NCI-H1436 (cell line): ENCODE data around the gene KANSL1.

ENCODE experiments used
- DNase-seq: peaks from one replicate; lab custom pipeline; 2025; lab: John Stamatoyannopoulos, UW

KANSL1 gene

DNA sequence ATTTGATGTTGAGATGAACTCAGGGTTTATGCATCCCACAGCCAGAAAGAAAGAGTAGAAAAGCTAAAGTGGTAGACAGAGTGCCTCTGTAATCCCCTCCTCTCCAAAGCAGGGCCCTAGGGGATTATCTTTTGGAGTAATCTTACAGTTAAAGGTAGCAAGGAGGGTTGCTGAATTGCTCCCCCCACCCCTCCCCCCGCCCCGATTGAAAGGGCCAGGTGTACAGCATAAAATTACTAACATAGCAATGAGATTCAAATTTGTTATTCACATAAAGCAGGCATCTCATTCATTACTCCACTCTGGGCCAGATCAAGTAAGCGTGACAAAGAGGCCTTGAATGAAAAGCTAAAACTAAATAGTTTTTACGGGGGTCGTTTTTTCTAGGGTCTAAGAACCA is 121.4 kb downstream of the KANSL1 start:
- peak; percentile 88 for DNase-seq

DNA sequence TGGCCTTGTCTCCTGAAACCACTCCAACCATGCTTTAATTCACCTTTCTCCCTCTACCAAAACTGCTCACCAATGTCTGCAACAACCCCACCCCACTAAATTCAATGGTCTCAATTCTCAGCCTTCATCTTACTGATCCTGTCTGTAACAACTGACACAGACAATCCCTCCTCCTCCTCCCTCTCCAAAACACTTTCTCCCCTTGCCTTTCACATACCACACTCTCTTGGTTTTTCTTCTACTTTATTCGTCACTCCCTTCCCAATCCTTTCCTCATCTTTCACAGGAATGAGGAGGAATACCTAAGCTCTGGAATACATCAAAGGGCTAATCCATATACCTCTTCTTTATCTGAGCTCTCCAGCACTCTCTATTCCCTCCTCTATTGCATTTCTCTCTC is 128.8 kb downstream of the KANSL1 start:
- no peak for DNase-seq

DNA sequence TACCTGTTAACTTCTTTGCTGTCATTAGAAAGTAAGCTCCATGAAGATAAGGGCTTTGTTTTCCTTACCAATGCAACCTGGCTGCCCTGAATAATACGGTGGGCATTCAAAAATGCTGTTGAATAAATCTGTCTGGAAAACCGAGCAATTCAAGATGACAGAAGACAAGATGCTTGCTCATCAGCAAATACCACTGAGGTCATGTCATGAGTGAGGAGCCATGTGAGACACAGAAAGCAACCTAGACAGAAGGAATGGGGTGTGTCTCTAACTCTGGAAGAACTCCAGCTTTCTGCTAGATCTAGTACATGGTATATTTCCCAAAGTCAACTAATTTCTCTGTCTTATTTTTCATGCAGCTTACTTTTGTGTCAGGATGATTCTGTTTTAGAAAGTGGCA is 130.0 kb downstream of the KANSL1 start:
- DNase-seq, result no peak

DNA sequence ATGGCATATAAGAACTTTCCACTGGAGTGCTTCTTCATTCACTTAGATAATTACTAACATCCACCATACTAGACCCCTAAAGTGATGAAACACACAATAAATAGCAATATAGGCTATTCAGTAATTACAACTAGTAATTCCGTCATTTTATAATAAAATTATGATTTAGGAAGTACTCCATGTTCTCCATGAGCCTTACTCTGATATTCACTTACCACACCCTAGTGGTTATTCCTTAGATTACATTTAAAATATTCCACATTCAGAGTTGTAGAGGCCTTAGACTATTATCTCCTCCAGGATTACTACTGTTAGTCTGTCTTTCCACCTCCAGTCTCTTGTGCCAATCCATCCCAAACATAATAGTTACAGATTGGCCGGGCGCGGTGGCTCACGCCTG is 131.8 kb downstream of the KANSL1 start:
- DNase-seq, result no peak

DNA sequence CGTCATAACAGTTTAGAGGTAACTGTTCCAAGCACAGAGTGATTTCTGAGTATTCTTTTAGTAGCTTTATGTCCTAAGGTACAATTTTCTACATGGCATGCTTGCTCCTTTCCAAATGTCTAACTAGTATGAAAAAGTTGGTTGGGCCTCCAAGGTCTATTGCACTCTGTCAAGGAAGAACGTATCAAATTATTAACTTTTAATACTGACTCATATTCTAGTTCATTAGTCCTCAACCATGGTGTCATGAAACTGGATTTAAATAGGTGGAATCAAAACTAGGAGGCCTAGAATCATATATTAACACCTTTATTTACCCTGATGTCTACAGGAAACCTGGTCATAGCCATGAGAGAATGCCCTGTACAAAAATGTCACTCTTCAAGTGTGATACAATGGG is 132.8 kb downstream of the KANSL1 start:
- no peak for DNase-seq

DNA sequence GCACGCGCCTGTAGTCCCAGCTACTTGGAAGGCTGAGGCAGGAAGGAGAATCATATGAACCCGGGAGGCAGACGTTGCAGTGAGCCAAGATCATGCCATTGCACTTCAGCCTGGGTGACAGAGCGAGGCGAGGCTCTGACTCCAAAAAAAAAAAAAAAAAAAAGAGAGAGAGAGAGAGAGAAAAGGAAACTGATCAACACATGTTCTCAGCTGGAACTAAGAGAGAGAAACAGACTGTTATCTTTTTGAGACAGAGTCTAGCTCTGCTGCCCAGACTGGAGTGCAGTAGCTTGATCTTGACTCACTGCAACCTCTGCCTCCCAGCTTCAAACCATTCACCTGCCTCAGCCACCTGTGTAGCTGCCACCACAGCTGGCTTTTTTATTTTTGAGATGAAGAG is 133.7 kb downstream of the KANSL1 start:
- DNase-seq, result no peak

DNA sequence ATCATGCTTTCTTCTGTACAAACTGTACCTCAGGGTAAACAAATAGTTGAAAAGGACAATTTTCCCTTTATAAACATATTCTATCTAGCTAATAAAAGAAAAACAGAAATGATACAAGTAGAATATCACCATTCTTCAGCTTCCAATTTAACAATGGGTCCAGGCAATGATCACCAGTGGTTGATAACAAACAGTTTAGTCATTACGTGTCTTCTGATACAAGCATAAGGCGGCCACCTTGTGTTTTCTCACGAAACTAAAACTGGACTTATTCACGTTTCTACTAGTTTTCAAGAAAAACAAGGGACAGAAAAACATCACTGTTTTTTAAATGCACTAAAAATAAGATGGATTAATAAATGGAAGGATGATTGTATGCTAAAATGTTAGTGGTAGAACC is 135.9 kb downstream of the KANSL1 start:
- DNase-seq, result no peak

GRCh38 chr17:46056800-46057304 is 136.4 kb downstream of the KANSL1 start:
- DNase-seq, result no peak

DNA sequence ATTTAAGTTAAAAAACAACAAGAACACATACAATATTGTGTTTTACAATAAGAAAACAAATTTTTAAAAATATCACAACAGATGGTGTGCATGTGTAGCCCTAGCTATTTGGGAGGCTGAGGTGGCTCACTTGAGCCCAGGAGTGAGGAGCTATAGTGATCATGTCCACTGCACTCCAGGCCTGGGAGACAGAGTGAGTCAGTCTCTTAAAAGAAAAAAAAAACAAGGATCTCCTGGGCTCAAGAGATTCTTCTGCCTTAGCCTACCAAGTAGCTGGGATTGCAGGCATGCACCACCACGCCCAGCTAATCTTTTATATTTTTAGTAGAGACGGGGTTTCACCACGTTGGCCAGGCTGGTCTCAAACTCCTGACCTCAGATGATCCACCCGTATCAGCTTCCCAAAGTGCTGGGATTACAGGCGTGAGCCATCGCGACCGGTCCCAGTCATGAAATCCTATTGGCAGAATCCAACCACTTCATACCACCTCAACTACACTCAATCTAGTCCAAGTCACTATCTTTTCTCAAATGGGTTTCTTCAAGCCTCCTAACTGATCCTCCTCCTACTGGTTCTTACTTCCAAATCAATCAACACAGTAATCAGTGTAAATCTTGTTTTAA is 139.2 kb downstream of the KANSL1 start:
- no peak for DNase-seq

DNA sequence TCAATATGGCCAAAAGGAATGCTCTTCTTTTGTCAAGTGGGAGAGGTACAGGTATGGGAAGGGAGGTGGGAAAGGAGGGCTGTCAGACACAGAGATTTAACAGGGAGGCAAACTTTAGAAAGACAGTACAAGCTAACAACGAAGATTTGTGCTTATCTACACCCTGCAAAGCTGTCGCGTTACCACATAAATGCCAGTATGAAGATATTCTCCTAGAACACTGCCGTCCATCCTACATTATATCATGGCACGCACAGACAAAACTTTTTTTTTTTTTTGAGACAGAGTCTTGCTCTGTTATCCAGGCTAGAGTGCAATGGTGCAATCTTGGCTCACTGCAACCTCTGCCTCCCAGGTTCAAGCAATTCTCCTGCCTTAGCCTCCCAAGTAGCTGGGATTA is 143.6 kb downstream of the KANSL1 start:
- DNase-seq, result no peak

DNA sequence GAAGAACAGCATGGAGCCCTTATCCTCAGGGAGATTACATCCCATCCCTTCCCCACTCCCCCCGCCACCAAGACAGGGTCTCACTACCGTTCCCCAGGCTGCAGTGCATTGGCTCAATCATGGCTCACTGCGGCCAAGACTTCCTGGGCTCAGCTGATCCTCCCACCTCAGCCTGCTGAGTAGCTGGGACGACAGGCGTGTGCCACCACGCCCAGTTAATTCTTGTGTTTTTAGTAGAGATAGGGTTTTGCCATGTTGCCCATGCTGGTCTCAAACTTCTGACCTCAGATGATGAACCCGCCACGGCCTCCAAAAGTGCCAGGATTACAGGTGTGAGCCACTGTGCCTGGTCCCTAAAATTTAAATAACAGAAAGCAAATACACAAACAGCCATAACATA is 145.4 kb downstream of the KANSL1 start:
- no peak for DNase-seq

GRCh38 chr17:46047398-46047797 is 145.8 kb downstream of the KANSL1 start:
- no peak for DNase-seq

DNA sequence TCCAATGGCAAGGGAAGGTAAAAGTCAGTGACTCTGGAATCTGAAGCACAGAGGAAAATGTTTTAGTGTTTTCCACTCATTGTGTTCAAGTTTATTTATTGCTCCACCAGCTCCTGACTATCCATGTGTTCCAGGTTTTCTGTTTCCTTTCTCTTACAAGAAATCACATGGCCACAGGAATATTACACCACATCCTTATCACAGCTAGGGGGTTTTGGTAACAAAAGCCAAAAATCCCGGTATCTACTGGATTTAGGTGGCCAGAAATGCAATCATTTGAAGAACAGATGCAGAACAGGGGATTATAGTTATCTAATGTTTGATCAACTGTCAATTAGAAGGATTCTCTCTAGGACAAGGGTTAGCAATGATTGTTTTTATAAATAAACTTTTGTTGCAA is 146.3 kb downstream of the KANSL1 start:
- DNase-seq, result no peak

DNA sequence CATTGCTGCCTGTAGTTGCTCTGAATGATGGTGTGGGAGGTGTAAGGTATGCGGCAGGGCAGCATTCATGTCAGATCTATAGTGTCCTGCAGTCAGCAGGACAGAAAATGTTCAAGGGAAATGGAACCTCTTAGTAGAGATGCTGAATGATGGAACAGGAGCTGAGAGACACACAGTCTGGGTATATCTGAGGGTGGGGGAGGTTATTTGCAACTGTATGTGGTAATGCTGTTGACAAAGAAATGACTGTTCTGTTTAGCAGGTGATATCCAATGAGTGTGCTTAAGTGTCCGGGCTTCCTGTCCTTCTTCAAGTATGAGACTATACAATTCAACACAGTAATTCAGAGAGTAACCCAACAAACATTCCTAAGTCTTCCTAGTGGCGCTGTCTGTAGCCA is 147.6 kb downstream of the KANSL1 start:
- DNase-seq, result no peak

GRCh38 chr17:46044989-46045388 is 148.2 kb downstream of the KANSL1 start:
- no peak for DNase-seq

DNA sequence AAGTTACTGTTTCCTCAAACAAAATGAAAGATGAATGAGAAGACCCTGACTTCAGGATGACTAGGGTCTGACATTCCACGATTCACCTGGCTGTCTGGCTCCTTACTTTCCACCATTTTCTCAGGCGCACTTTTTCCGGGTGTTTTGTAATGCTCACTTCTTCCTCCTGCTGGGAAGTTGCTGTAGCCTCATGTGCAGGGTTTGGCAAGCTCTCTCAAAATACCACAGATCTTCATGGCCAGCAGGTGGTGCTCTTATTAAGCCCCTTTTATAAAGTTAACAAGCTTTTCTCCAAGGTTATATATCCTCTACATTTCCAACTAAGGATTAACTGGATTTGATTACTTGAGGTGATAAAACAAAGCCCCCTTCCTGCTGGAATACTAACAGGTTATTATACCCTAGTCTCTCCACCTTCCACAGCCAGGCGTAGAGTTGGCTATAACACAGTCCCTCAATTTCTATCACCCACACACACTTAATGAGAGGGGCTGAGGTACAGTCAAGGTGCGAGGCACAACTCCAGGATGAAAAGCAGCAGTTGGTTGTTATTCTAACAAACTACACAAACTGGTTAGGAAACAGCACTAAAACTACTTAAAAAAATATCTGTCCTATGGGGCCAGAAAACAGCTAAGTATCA is 148.8 kb downstream of the KANSL1 start:
- DNase-seq, result peak; percentile 71

DNA sequence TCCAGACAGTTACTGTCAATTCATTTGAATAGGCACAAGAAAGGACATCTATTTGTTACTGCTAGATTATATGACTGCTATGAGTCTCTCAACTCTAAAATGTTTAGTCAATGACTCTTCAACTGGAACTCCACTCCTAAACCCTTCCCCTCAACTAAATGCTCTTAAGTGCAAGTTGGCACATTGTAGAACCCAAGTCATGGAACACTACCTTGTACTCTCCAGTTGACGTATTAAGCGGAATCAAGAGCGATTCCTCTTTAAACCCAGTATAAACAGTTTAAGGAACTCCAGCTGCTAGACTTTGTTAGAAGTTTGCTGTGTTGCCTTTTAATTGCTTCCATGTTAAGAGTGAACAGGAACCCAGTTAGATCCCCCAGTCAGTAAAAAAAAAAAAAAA is 149.6 kb downstream of the KANSL1 start:
- DNase-seq, result no peak

- no peak for DNase-seq
Measured at GRCh38 chr17:46042925-46043324, 150.3 kb downstream of the KANSL1 start.

DNA sequence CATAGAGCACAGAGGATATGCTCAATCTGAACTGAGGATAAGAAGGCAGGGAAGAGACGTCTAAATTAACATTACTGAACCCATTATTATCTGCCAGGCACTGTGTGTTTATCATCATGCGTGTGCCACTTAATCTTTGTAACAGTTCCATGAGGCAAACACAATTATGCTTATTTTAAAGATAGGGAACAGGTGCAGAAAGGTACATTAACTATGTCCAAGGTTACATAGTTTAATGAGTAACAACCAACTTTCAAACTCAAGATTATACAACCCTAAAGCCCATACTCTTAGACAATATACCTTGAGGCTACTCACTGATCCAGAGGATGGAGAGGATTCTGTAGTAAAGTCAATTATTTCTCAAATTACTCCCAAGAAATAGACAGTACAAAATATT is 151.0 kb downstream of the KANSL1 start:
- DNase-seq, result no peak

GRCh38 chr17:46039592-46040186 is 153.5 kb downstream of the KANSL1 start:
- DNase-seq, result no peak

DNA sequence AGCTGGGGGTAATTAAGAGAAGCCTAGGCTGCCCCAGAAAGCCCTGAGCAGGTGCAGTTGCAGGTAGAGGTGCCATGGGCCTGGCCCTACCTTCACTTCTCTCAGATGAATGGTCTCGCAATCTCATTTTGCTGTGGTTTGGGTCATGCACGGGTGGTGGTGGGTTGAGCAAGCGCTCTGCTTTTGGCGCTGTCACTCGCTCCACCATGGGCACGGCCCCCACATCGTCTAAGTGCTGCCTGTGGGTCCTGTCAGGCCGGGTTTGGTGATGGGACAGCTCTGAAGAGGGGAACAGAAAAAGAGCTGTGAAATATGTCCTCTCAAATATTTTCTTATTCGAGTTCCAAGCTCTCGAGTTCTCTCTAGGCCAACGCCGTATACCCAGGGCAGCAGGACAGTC is 154.3 kb downstream of the KANSL1 start:
- DNase-seq, result no peak

DNA sequence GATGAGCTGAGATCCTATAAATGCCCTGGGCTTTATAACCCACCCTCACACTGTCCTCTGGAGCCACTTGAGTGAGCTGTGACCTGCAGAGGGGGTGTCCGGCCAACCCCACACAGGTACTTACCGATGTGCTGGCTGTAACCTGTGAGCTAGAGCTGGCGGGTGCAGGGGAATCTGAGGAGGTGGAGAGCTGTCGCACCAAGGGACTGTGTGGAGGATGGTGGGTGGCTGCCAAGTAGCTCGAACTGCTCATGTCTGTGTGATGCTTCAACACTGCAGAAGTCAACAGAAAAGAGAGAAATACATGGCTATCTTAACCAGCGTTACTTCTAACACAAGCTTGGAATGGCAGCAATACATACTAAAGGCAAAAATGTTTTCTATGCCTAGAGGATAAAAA is 154.8 kb downstream of the KANSL1 start:
- DNase-seq, result no peak

DNA sequence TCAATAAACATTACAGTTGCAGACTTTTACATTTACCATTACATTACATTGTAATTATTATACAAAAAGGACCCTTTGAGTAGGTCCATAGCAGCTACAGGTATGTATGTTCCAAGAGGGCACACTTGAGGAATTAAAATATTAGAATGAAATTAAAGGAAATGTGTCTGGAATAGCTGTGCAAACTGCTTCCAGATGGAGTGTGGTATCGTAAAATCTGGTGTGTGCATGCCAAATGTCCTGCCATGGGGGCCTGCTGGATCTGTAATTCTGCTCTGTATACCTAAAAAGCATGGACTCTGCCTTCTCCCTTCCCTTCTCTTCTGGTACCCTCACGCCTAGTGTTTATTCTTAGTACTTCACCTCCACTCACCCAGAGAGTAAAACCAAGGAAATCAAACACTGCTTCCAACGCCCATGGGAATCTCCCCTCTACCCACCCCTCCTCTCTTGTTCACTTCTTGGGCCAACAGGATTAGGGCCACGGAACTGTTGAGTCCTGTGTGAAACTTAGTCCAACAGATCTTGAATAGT is 155.4 kb downstream of the KANSL1 start:
- no peak for DNase-seq
